ENCODE results near the gene KIF13A.
"Not testable (repeated sequence)": the region's sequence is repeated elsewhere in the genome, so short reads cannot be mapped to it uniquely, and the experiment has no call there.

KIF13A gene

GRCh38 chr6:17905611-17906592 is 81.5 kb downstream of the KIF13A start:
- Histone ChIP-seq H3K36me3 (replicated peaks) (no peaks in the 10 kb centered on the region), H3K9me3 (no peaks in the 10 kb centered on the region), H3K4me1 (0 out of 2 replicates have a peak, but pooled peaks cover 7% of the 10 kb centered on the region), H3K27me3 (ENCODE audit: low read depth) (no peaks in the 10 kb centered on the region), H3K4me3 (no peak overlapping the region)
- DNase-seq (ENCODE audit: low spot score in 2 of 2), result no peak
- in situ Hi-C loops (cut with MboI; ENCODE audit: low sequenced_read_pairs), result no loop called here

- DNase-seq (ENCODE audit: low spot score in 2 of 2), result no peak
- Histone ChIP-seq H3K4me3 (no peak overlapping the region), H3K36me3 (replicated peaks) (no peaks in the 10 kb centered on the region), H3K27me3 (ENCODE audit: low read depth) (no peaks in the 10 kb centered on the region), H3K4me1 (0 out of 2 replicates have a peak, but pooled peaks cover 7% of the 10 kb centered on the region), H3K9me3 (peaks cover 6% of the 10 kb centered on the region; the same call in 1 of the 2 replicates)
- in situ Hi-C loops (cut with MboI; ENCODE audit: low sequenced_read_pairs), result no loop called here
Measured at GRCh38 chr6:17904491-17905120, 82.8 kb downstream of the KIF13A start.

- no peaks in the 10 kb centered on the region for H3K27me3 ChIP-seq (ENCODE audit: low read depth)
- no peak for DNase-seq (ENCODE audit: low spot score in 2 of 2)
- H3K9me3 ChIP-seq, result peaks cover 6% of the 10 kb centered on the region; the same call in 1 of the 2 replicates
- H3K4me1 ChIP-seq, result 0 out of 2 replicates have a peak, but pooled peaks cover 7% of the 10 kb centered on the region
- no peak overlapping the region for H3K4me3 ChIP-seq
- in situ Hi-C loops (cut with MboI; ENCODE audit: low sequenced_read_pairs), result no loop called here
- no peaks in the 10 kb centered on the region for H3K36me3 ChIP-seq (replicated peaks)
Measured at GRCh38 chr6:17902974-17903373, 84.5 kb downstream of the KIF13A start.

GRCh38 chr6:17901493-17901892 is 85.9 kb downstream of the KIF13A start:
- H3K27me3 ChIP-seq (ENCODE audit: low read depth), result no peaks in the 10 kb centered on the region
- H3K9me3 ChIP-seq, result peaks cover 7% of the 10 kb centered on the region; the same call in 1 of the 2 replicates
- 0 out of 2 replicates have a peak, but pooled peaks cover 7% of the 10 kb centered on the region for H3K4me1 ChIP-seq
- H3K4me3 ChIP-seq, result no peak overlapping the region
- in situ Hi-C loops (cut with MboI; ENCODE audit: low sequenced_read_pairs), result no loop called here
- DNase-seq (ENCODE audit: low spot score in 2 of 2), result no peak
- H3K36me3 ChIP-seq (replicated peaks), result peaks cover 1% of the 10 kb centered on the region; the same call in 1 of the 2 replicates

- no peak overlapping the region for H3K4me3 ChIP-seq
- peaks cover 4% of the 10 kb centered on the region; the same call in 1 of the 2 replicates for H3K36me3 ChIP-seq (replicated peaks)
- in situ Hi-C loops (cut with MboI; ENCODE audit: low sequenced_read_pairs), result no loop called here
- H3K9me3 ChIP-seq, result peaks cover 9% of the 10 kb centered on the region; the same call in 1 of the 2 replicates
- H3K27me3 ChIP-seq (ENCODE audit: low read depth), result no peaks in the 10 kb centered on the region
- H3K4me1 ChIP-seq, result 0 out of 2 replicates have a peak, but pooled peaks cover 7% of the 10 kb centered on the region
- DNase-seq (ENCODE audit: low spot score in 2 of 2), result no peak
Measured at GRCh38 chr6:17900011-17900410, 87.4 kb downstream of the KIF13A start.

- Histone ChIP-seq H3K9me3 (peaks cover 12% of the 10 kb centered on the region), H3K27me3 (ENCODE audit: low read depth) (no peaks in the 10 kb centered on the region), H3K36me3 (replicated peaks) (peaks cover 8% of the 10 kb centered on the region; the same call in 1 of the 2 replicates), H3K4me1 (0 out of 2 replicates have a peak, but pooled peaks cover 7% of the 10 kb centered on the region), H3K4me3 (no peak overlapping the region)
- no peak for DNase-seq (ENCODE audit: low spot score in 2 of 2)
- in situ Hi-C loops (cut with MboI; ENCODE audit: low sequenced_read_pairs), result no loop called here
Measured at GRCh38 chr6:17899491-17899890, 87.9 kb downstream of the KIF13A start.

- H3K4me1 ChIP-seq, result no peaks in the 10 kb centered on the region
- H3K36me3 ChIP-seq (replicated peaks), result peaks cover 8% of the 10 kb centered on the region; the same call in 1 of the 2 replicates
- no peaks in the 10 kb centered on the region for H3K27me3 ChIP-seq (ENCODE audit: low read depth)
- no peak for DNase-seq (ENCODE audit: low spot score in 2 of 2)
- peaks cover 13% of the 10 kb centered on the region for H3K9me3 ChIP-seq
- in situ Hi-C loops (cut with MboI; ENCODE audit: low sequenced_read_pairs), result no loop called here
- H3K4me3 ChIP-seq, result no peak overlapping the region
Measured at GRCh38 chr6:17897681-17898080, 89.8 kb downstream of the KIF13A start.

- H3K4me1 ChIP-seq, result no peaks in the 10 kb centered on the region
- H3K4me3 ChIP-seq, result no peak overlapping the region
- H3K27me3 ChIP-seq (ENCODE audit: low read depth), result no peaks in the 10 kb centered on the region
- peaks cover 8% of the 10 kb centered on the region; the same call in 1 of the 2 replicates for H3K36me3 ChIP-seq (replicated peaks)
- peaks cover 7% of the 10 kb centered on the region for H3K9me3 ChIP-seq
- DNase-seq (ENCODE audit: low spot score in 2 of 2), result no peak
- in situ Hi-C loops (cut with MboI; ENCODE audit: low sequenced_read_pairs), result no loop called here
Measured at GRCh38 chr6:17894905-17895304, 92.5 kb downstream of the KIF13A start.

- in situ Hi-C loops (cut with MboI; ENCODE audit: low sequenced_read_pairs), result no loop called here
- H3K27me3 ChIP-seq (ENCODE audit: low read depth), result no peaks in the 10 kb centered on the region
Measured at GRCh38 chr6:17894191-17894590, 93.2 kb downstream of the KIF13A start.

GRCh38 chr6:17892097-17892686 is 95.2 kb downstream of the KIF13A start:
- Histone ChIP-seq H3K27me3 (ENCODE audit: low read depth) (no peaks in the 10 kb centered on the region), H3K4me1 (no peaks in the 10 kb centered on the region), H3K4me3 (no peak overlapping the region), H3K36me3 (replicated peaks) (peaks cover 8% of the 10 kb centered on the region; the same call in 1 of the 2 replicates), H3K9me3 (peaks cover 7% of the 10 kb centered on the region)
- no peak for DNase-seq (ENCODE audit: low spot score in 2 of 2)
- in situ Hi-C loops (cut with MboI; ENCODE audit: low sequenced_read_pairs), result no loop called here

More at GRCh38 chr6:17894191-17894590, 93.2 kb downstream of the KIF13A start:
- peaks cover 8% of the 10 kb centered on the region; the same call in 1 of the 2 replicates for H3K36me3 ChIP-seq (replicated peaks)
- no peak for DNase-seq (ENCODE audit: low spot score in 2 of 2)
- H3K4me3 ChIP-seq, result no peak overlapping the region
- peaks cover 7% of the 10 kb centered on the region for H3K9me3 ChIP-seq
- H3K4me1 ChIP-seq, result no peaks in the 10 kb centered on the region

GRCh38 chr6:17890309-17890708 is 97.1 kb downstream of the KIF13A start:
- H3K36me3 ChIP-seq (replicated peaks), result 0 out of 2 replicates have a peak, but pooled peaks cover 6% of the 10 kb centered on the region
- DNase-seq (ENCODE audit: low spot score in 2 of 2), result no peak
- H3K27me3 ChIP-seq (ENCODE audit: low read depth), result no peaks in the 10 kb centered on the region
- in situ Hi-C loops (cut with MboI; ENCODE audit: low sequenced_read_pairs), result no loop called here
- H3K9me3 ChIP-seq, result peaks cover 5% of the 10 kb centered on the region
- no peak overlapping the region for H3K4me3 ChIP-seq
- no peaks in the 10 kb centered on the region for H3K4me1 ChIP-seq

- H3K36me3 ChIP-seq (replicated peaks); H3K4me3 ChIP-seq; in situ Hi-C loops (cut with MboI; ENCODE audit: low sequenced_read_pairs); H3K4me1 ChIP-seq; H3K9me3 ChIP-seq; H3K27me3 ChIP-seq (ENCODE audit: low read depth); DNase-seq (ENCODE audit: low spot score in 2 of 2): not testable (repeated sequence)
Measured at GRCh38 chr6:17889777-17890176, 97.7 kb downstream of the KIF13A start.

GRCh38 chr6:17886891-17887290 is 100.5 kb downstream of the KIF13A start:
- in situ Hi-C loops (cut with MboI; ENCODE audit: low sequenced_read_pairs), result no loop called here
- no peak overlapping the region for H3K4me3 ChIP-seq
- no peak for DNase-seq (ENCODE audit: low spot score in 2 of 2)
- no peaks in the 10 kb centered on the region for H3K27me3 ChIP-seq (ENCODE audit: low read depth)
- H3K9me3 ChIP-seq, result no peaks in the 10 kb centered on the region
- no peaks in the 10 kb centered on the region for H3K36me3 ChIP-seq (replicated peaks)
- no peaks in the 10 kb centered on the region for H3K4me1 ChIP-seq

All from HAP-1 (cell line).